ENCODE results near the gene ZSWIM6.

ZSWIM6 gene

DNA sequence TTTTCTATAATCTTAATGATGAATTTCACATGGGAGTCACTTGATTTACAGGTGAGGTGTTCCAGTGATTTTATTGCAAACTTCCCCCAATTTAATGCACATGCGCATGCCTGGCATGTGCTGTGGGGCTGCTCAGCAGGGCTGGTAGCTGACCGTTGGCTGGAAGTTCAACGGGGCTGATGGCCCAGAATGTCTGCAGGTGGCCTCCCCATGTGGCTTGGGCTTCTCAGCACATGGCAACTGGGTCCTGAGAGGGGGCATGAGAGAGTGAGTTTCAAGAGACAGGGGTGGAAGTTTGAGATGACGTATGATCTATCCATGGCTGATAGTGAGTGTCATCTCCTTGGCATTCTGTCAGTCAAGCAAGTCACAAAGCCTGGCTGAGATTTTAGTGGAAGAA is 259.8 kb downstream of the ZSWIM6 start:
- DNase-seq (ENCODE audit: low read depth), result no peak

DNA sequence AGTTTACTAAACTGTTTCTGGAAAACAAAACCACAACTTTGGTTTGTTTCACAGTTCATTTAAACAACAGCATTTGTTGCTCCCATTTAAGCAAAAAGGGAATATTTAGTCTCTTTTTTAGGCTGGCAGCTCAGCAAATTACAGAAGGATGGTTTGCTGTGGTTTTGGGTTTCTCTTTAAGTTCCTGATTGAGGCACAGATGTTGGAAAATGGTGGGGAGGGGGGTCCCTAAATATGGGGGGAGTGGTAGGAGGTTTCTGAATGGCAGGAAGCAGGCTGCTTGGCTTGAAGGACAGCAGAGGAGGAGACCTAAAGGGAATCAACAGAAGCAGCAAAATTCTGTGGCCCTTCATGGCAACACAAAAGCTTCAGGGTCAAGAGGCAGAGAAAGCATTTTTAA is 263.4 kb downstream of the ZSWIM6 start:
- no peak for DNase-seq (ENCODE audit: low read depth)

All from stimulated activated CD8-positive, alpha-beta memory T cell treated with anti-CD3 and anti-CD28 coated beads, Interleukin-7, amount 100 ng/mL, for 24 hours (primary cell).